ENCODE results near the gene KNSTRN.

- TF ChIP-seq POLR2AphosphoS5 (IDR thresholded peaks at IDR 0.05) (no peak), CTCF (IDR thresholded peaks at IDR 0.05 in 8 of 11, conservative IDR thresholded peaks at IDR 0.05 in 3 of 11) (no peak), POLR2A (IDR thresholded peaks at IDR 0.05) (no peak)
Observed at GRCh38 chr15:40438712-40439111, 56.2 kb downstream of the KNSTRN start.

Data from spleen (tissue), 7 donors.